GM18907 (cell line): ENCODE measurements around the gene IGF1R.

ENCODE experiments used
- ATAC-seq: cut with Tn5 transposase; IDR thresholded peaks from one replicate; pipeline ENCODE4 v1.9.1; 2021; ENCODE audit warnings: mild to moderate bottlenecking, moderate library complexity; ENCODE audit not compliant: unreplicated experiment

The IGF1R gene

GRCh38 chr15:98647026-98647773, 1.1 kb upstream of the IGF1R start:
- ATAC-seq: peak; percentile 57

- peak; percentile 29 for ATAC-seq
These were observed 524 bp downstream of the IGF1R start for GRCh38 chr15:98648654-98649471.

- no peak for ATAC-seq
These were observed 1.4 kb downstream of the IGF1R start for GRCh38 chr15:98649472-98650416.

GRCh38 chr15:98650417-98651035, 2.2 kb downstream of the IGF1R start:
- no peak for ATAC-seq

- no peak for ATAC-seq
These were observed 2.7 kb downstream of the IGF1R start for GRCh38 chr15:98651036-98651481.

GRCh38 chr15:98651581-98652220, 3.4 kb downstream of the IGF1R start:
- no peak for ATAC-seq

- ATAC-seq: no peak
These were observed 5.3 kb downstream of the IGF1R start for GRCh38 chr15:98653686-98654085.

GRCh38 chr15:98654790-98655360, 6.5 kb downstream of the IGF1R start:
- ATAC-seq: no peak

GRCh38 chr15:98655732-98656131, 7.4 kb downstream of the IGF1R start:
- no peak for ATAC-seq

- ATAC-seq: no peak
These were observed 9.4 kb downstream of the IGF1R start for GRCh38 chr15:98657721-98658120.

- peak; percentile 87 for ATAC-seq
These were observed 10.7 kb downstream of the IGF1R start for GRCh38 chr15:98658831-98659699.

GRCh38 chr15:98660055-98660454, 11.7 kb downstream of the IGF1R start:
- ATAC-seq: no peak

- ATAC-seq: no peak
These were observed 14.7 kb downstream of the IGF1R start for GRCh38 chr15:98663045-98663444.

GRCh38 chr15:98663606-98664005, 15.3 kb downstream of the IGF1R start:
- ATAC-seq: no peak

GRCh38 chr15:98666441-98666840, 18.1 kb downstream of the IGF1R start:
- no peak for ATAC-seq

GRCh38 chr15:98666841-98667240, 18.5 kb downstream of the IGF1R start:
- ATAC-seq: no peak

- ATAC-seq: no peak
These were observed 19.3 kb downstream of the IGF1R start for GRCh38 chr15:98667521-98668179.
